HFFc6 (cell line): Measurements from ENCODE around the gene REXO4. TPM values are rescaled to one million over a fixed set of nuclear protein-coding genes. Genes with fewer than 3 reads are reported as not detected.
A peak's percentile ranks its signal among the peaks of the same experiment; 100 is the strongest.

ENCODE experiments used
- DNase-seq: peaks from one replicate; pipeline ENCODE4 v3.0.0-alpha.2; 2018
- H3K27ac Mint-ChIP-seq: 2 replicates; pipeline ENCODE4 v1.8.0; 2020; ENCODE audit warnings: mild to moderate bottlenecking, mixed read lengths
- H3K27me3 Mint-ChIP-seq: 2 replicates; pipeline ENCODE4 v1.8.0; 2021; ENCODE audit warnings: mild to moderate bottlenecking, moderate library complexity, mixed read lengths; ENCODE audit not compliant: insufficient read depth
- H3K36me3 Mint-ChIP-seq: 2 replicates; pipeline ENCODE4 v1.8.0; 2021; ENCODE audit warnings: low read depth, mixed read lengths
- H3K4me1 Mint-ChIP-seq: 2 replicates; pipeline ENCODE4 v1.8.0; 2020; ENCODE audit warnings: low read depth, mixed read lengths
- H3K4me3 Mint-ChIP-seq: 2 replicates; pipeline ENCODE4 v1.8.0; 2020; ENCODE audit warnings: mild to moderate bottlenecking, moderate library complexity, mixed read lengths
- H3K9me3 Mint-ChIP-seq: 2 replicates; pipeline ENCODE4 v1.8.0; 2020; ENCODE audit warnings: mild to moderate bottlenecking, mixed read lengths
- CTCF ChIP-seq: fragments of 200-600 bp; sonication (generic); IDR thresholded peaks from 2 replicates; pipeline ENCODE4 v1.5.0; 2021; ENCODE audit warnings: antibody characterized with exemption, mild to moderate bottlenecking
- total RNA-seq, 6 experiments: library from RNA; stranded (reverse); fragmentation: NEBNext Ultra II Directional; extraction: Animal tissue kit (Norgen Biotek cat#: 25700); gene quantifications; 2 replicates in 1 of 6; 3 replicates in 5 of 6; pipeline ENCODE4 v1.2.3, GENCODE V29; 2021

REXO4 gene
- total RNA-seq, 6 experiments from 2014 or later: 20.4 to 26.3 (median 23.5) TPM

DNA sequence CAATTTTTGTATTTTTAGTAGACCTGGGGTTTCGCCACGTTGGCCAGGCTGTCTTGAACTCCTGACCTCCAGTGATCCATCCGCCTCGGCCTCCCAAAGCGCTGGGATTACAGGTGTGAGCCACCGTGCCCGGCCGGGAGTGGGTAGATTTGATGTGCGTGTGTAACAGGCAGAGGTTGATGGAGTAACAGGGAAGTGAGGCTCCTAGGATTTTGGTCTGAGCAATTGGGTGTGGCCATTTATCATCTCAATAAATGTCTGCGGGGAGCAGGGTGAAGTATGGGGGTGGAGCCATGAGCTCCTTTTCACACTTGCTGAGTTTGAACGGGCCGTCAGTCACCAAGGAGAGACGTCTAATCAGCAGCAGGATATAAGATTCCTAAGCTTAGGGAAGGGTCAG lies 1.2 kb upstream of the REXO4 start:
- peak overlapping the region; percentile 97 for H3K4me3 Mint-ChIP-seq
- H3K4me1 Mint-ChIP-seq: peaks cover 16% of the 10 kb centered on the region
- TF ChIP-seq CTCF: no peak
- H3K27me3 Mint-ChIP-seq: no peaks in the 10 kb centered on the region; the same call in 1 of the 2 replicates
- H3K36me3 Mint-ChIP-seq: peaks cover 8% of the 10 kb centered on the region
- DNase-seq: no peak
- no peaks in the 10 kb centered on the region for H3K9me3 Mint-ChIP-seq
- peak overlapping the region; percentile 86 for H3K27ac Mint-ChIP-seq

DNA sequence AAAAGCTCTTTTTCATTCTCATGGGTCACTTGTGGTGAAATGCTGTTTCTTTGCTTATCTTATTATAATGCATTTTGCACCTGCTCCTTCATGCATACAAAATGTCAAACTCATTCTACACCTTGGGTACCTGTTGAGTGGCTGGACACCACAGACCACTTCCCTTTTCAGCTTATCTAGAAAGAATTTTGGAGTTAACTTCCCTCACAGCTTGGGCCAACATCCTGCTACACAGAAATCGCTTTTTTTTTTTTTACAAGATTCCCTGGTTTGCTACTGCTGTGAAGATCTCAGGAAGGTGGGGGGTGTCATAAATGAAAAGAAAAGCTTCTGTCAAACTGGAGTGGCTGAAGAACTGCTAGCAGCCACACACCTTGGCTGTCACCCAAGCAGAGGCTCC lies 2.6 kb downstream of the REXO4 start:
- Mint-ChIP-seq H3K27me3 (peaks cover 1% of the 10 kb centered on the region; the same call in 1 of the 2 replicates), H3K4me3 (no peak overlapping the region), H3K27ac (no peak overlapping the region), H3K4me1 (peaks cover 16% of the 10 kb centered on the region), H3K9me3 (no peaks in the 10 kb centered on the region), H3K36me3 (peaks cover 13% of the 10 kb centered on the region)
- TF ChIP-seq CTCF: no peak
- DNase-seq: no peak

DNA sequence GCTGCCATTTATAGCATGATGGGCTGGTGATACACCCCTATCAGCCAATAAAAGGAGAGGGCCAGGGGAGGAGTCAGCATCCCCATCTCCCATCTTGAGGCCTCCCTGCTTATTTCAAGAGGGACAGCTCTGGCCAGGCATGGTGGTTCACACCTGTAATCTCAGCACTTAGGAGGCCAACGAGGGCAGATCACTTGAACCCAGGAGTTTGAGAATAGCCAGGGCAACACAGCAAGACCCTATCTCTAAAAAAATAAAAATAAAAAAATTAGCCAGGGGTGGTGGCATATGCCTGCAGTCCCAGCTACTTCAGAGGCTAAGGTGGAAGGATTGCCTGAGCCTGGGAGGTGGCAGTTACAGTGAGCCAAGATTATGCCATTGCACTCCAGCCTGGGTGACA lies 9.8 kb downstream of the REXO4 start:
- peaks cover 3% of the 10 kb centered on the region for H3K27me3 Mint-ChIP-seq
- H3K4me1 Mint-ChIP-seq: peaks cover 22% of the 10 kb centered on the region
- TF ChIP-seq CTCF: no peak
- no peaks in the 10 kb centered on the region for H3K9me3 Mint-ChIP-seq
- H3K36me3 Mint-ChIP-seq: peaks cover 37% of the 10 kb centered on the region
- H3K27ac Mint-ChIP-seq: no peak overlapping the region
- no peak for DNase-seq
- H3K4me3 Mint-ChIP-seq: no peak overlapping the region

- peaks cover 22% of the 10 kb centered on the region for H3K4me1 Mint-ChIP-seq
- TF ChIP-seq CTCF: peak; percentile 95
- no peaks in the 10 kb centered on the region for H3K9me3 Mint-ChIP-seq
- H3K4me3 Mint-ChIP-seq: no peak overlapping the region
- peaks cover 37% of the 10 kb centered on the region for H3K36me3 Mint-ChIP-seq
- peaks cover 2% of the 10 kb centered on the region for H3K27me3 Mint-ChIP-seq
- DNase-seq: peak; percentile 62
- H3K27ac Mint-ChIP-seq: peak overlapping the region; percentile 38
These were observed 11.1 kb downstream of the REXO4 start for GRCh38 chr9:133406480-133407307.

- no peak overlapping the region for H3K4me3 Mint-ChIP-seq
- H3K9me3 Mint-ChIP-seq: no peaks in the 10 kb centered on the region
- H3K27ac Mint-ChIP-seq: peak overlapping the region; percentile 50
- peaks cover 22% of the 10 kb centered on the region for H3K4me1 Mint-ChIP-seq
- peaks cover 2% of the 10 kb centered on the region for H3K27me3 Mint-ChIP-seq
- peaks cover 37% of the 10 kb centered on the region for H3K36me3 Mint-ChIP-seq
- DNase-seq: peak; percentile 9
- no peak for TF ChIP-seq CTCF
These were observed 12.0 kb downstream of the REXO4 start for GRCh38 chr9:133405508-133406438.
